Mucosa of rectum (tissue), 2 donors: Measurements from ENCODE around the gene SMKR1.

Experiments used
- H3K27ac ChIP-seq, 2 donors: one replicate each; pipeline ENCODE4 v1.7.0; 2013; ENCODE audit warnings: inconsistent platforms in 2 of 2, low read depth in 2 of 2, low read length in 2 of 2
- H3K27me3 ChIP-seq, 2 donors: one replicate each; pipeline ENCODE4 v1.7.0; 2013; ENCODE audit warnings: low read length in 2 of 2; ENCODE audit not compliant: control insufficient read depth in 2 of 2, insufficient read depth in 2 of 2
- H3K36me3 ChIP-seq, 2 donors: one replicate each; pipeline ENCODE4 v1.7.0; 2013; ENCODE audit warnings: low read length in 2 of 2; ENCODE audit not compliant: control insufficient read depth in 2 of 2, insufficient read depth in 2 of 2
- H3K4me1 ChIP-seq, 2 donors: one replicate each; pipeline ENCODE4 v1.7.0; 2013; ENCODE audit warnings: low read length in 2 of 2, mild to moderate bottlenecking in 1 of 2; ENCODE audit not compliant: control insufficient read depth in 2 of 2, insufficient read depth in 2 of 2
- H3K4me3 ChIP-seq, 2 donors: one replicate each; pipeline ENCODE4 v1.7.0; 2013; ENCODE audit warnings: low read length in 2 of 2
- H3K9ac ChIP-seq, 2 donors: one replicate each; pipeline ENCODE4 v1.7.0; 2013; ENCODE audit warnings: low read length in 2 of 2, low read depth in 1 of 2, mild to moderate bottlenecking in 1 of 2
- H3K9me3 ChIP-seq, 2 donors: one replicate each; pipeline ENCODE4 v1.7.0; 2013; ENCODE audit warnings: low read length in 2 of 2; ENCODE audit not compliant: control insufficient read depth in 2 of 2
- donor health status: healthy.
- donor health status: Normal muscosa, but diverticular disease.

SMKR1 gene

GRCh38 chr7:129561677-129562359, 59.5 kb downstream of the SMKR1 start:
- Histone ChIP-seq H3K36me3 (no peaks in the 10 kb centered on the region), H3K9me3 (no peaks in the 10 kb centered on the region), H3K27ac (no peak overlapping the region), H3K9ac (no peak overlapping the region), H3K27me3 (no peaks in the 10 kb centered on the region), H3K4me3 (no peak overlapping the region), H3K4me1 (no peaks in the 10 kb centered on the region)
